Nephron progenitor cell (in vitro differentiated cells): ENCODE results near the gene CPA2.
A peak's percentile ranks its signal among the peaks of the same experiment; 100 is the strongest.

Source experiments
- DNase-seq: peaks from one replicate; pipeline ENCODE4 v3.0.0; 2021
- H3K27ac Mint-ChIP-seq: 2 replicates; pipeline ENCODE4 v1.8.0; 2021; ENCODE audit warnings: mild to moderate bottlenecking, moderate library complexity, mixed read lengths
- H3K27me3 Mint-ChIP-seq: 2 replicates; pipeline ENCODE4 v1.8.0; 2021; ENCODE audit warnings: mild to moderate bottlenecking, low read depth, mixed read lengths; ENCODE audit not compliant: poor library complexity
- H3K36me3 Mint-ChIP-seq: 2 replicates; pipeline ENCODE4 v1.8.0; 2021; ENCODE audit warnings: low read depth, mixed read lengths
- H3K4me1 Mint-ChIP-seq: 2 replicates; pipeline ENCODE4 v1.8.0; 2021; ENCODE audit warnings: mixed read lengths
- H3K4me3 Mint-ChIP-seq: 2 replicates; pipeline ENCODE4 v1.8.0; 2021; ENCODE audit warnings: mild to moderate bottlenecking, moderate library complexity, mixed read lengths
- H3K9me3 Mint-ChIP-seq: 2 replicates; pipeline ENCODE4 v1.8.0; 2021; ENCODE audit warnings: mild to moderate bottlenecking, moderate library complexity, mixed read lengths
- TF ChIP-seq, protein P1 (sequence below): fragments of 200-600 bp; sonication (generic); IDR thresholded peaks from 2 replicates; pipeline ENCODE4 v1.5.0; 2021; ENCODE audit warnings: antibody characterized with exemption

The CPA2 gene

GRCh38 chr7:130266258-130266960 lies at the start of gene CPA2:
Gene CPA2 (plus strand): TSS chr7:130266863. CDS start chr7:130266882, 19 bp downstream.
- Mint-ChIP-seq H3K4me1 (peaks cover 87% of the 10 kb centered on the region), H3K27me3 (peaks cover 4% of the 10 kb centered on the region), H3K4me3 (no peak within 1 kb of the TSS), H3K36me3 (no peaks in the 10 kb centered on the region), H3K9me3 (peaks cover 2% of the 10 kb centered on the region), H3K27ac (peak within 1 kb of the TSS; percentile 86)
- no peak for DNase-seq
- TF ChIP-seq, protein P1, sequence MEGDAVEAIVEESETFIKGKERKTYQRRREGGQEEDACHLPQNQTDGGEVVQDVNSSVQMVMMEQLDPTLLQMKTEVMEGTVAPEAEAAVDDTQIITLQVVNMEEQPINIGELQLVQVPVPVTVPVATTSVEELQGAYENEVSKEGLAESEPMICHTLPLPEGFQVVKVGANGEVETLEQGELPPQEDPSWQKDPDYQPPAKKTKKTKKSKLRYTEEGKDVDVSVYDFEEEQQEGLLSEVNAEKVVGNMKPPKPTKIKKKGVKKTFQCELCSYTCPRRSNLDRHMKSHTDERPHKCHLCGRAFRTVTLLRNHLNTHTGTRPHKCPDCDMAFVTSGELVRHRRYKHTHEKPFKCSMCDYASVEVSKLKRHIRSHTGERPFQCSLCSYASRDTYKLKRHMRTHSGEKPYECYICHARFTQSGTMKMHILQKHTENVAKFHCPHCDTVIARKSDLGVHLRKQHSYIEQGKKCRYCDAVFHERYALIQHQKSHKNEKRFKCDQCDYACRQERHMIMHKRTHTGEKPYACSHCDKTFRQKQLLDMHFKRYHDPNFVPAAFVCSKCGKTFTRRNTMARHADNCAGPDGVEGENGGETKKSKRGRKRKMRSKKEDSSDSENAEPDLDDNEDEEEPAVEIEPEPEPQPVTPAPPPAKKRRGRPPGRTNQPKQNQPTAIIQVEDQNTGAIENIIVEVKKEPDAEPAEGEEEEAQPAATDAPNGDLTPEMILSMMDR, result no peak

DNA sequence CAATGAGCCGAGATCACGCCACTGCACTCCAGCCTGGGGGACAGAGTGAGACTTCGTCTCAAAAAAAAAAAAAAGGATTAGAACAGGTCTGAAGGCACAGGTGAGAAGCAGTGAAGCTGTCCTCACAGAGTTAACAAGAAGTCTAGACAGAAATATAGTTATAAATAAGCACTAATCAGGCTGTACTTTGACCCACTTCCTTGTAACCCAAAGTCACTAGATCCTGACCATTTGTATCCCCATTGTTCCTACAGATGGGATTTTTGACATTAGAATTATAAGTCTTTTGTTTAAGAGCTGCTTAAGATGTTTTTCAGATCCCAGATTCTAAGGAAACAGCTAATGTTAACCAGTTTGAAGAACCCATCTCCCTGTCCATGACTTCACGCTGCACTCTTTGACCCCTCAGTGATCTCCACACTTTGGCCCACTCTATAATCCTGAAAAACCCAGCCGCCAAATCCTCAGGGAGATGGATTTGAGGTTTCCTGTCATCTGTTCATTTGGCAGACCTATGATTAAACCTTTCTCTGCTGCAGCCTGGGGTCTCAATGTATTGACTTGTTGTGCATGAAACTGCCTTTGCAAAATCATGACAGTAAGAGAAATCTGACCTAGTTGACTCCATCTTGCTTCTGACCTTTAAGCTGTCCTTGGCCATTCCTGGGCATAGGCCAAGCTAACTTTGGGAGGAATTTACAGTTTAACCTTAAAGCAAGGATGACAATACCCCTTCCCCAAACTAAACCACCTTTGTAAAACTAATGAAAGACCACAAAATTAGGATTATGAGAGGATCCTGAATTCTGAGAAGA lies 47.6 kb upstream of the CPA2 start:
- peaks cover 5% of the 10 kb centered on the region for H3K36me3 Mint-ChIP-seq
- peaks cover 3% of the 10 kb centered on the region for H3K27me3 Mint-ChIP-seq
- H3K27ac Mint-ChIP-seq, result no peak overlapping the region
- TF ChIP-seq, protein P1, result no peak
- no peak overlapping the region for H3K4me3 Mint-ChIP-seq
- peaks cover 19% of the 10 kb centered on the region for H3K4me1 Mint-ChIP-seq
- peaks cover 4% of the 10 kb centered on the region for H3K9me3 Mint-ChIP-seq
- DNase-seq, result no peak

- H3K36me3 Mint-ChIP-seq, result peaks cover 6% of the 10 kb centered on the region
- peaks cover 8% of the 10 kb centered on the region for H3K9me3 Mint-ChIP-seq
- TF ChIP-seq, protein P1, result no peak
- peaks cover 3% of the 10 kb centered on the region for H3K27me3 Mint-ChIP-seq
- H3K4me3 Mint-ChIP-seq, result no peak overlapping the region
- no peak for DNase-seq
- H3K4me1 Mint-ChIP-seq, result peaks cover 19% of the 10 kb centered on the region
- H3K27ac Mint-ChIP-seq, result no peak overlapping the region
Measured at GRCh38 chr7:130219871-130220270, 46.8 kb upstream of the CPA2 start.

- H3K27me3 Mint-ChIP-seq, result peaks cover 3% of the 10 kb centered on the region
- H3K4me3 Mint-ChIP-seq, result no peak overlapping the region
- TF ChIP-seq, protein P1, result no peak
- no peak for DNase-seq
- H3K36me3 Mint-ChIP-seq, result peaks cover 11% of the 10 kb centered on the region
- peaks cover 19% of the 10 kb centered on the region for H3K9me3 Mint-ChIP-seq
- H3K4me1 Mint-ChIP-seq, result peaks cover 19% of the 10 kb centered on the region
- no peak overlapping the region for H3K27ac Mint-ChIP-seq
Measured at GRCh38 chr7:130221746-130222145, 44.9 kb upstream of the CPA2 start.

GRCh38 chr7:130223646-130224045 lies 43.0 kb upstream of the CPA2 start:
- peaks cover 19% of the 10 kb centered on the region for H3K9me3 Mint-ChIP-seq
- peaks cover 11% of the 10 kb centered on the region for H3K36me3 Mint-ChIP-seq
- H3K4me1 Mint-ChIP-seq, result peaks cover 29% of the 10 kb centered on the region
- H3K27me3 Mint-ChIP-seq, result peaks cover 3% of the 10 kb centered on the region
- H3K27ac Mint-ChIP-seq, result peak overlapping the region; percentile 37
- no peak for DNase-seq
- TF ChIP-seq, protein P1, result no peak
- no peak overlapping the region for H3K4me3 Mint-ChIP-seq
